Left ventricle myocardium inferior (tissue), 1 donor: ENCODE results near the gene PKP1. TPM values are rescaled to one million over a fixed set of nuclear protein-coding genes. Genes with fewer than 3 reads are reported as not detected.

Experiments
- DNase-seq: peaks from one replicate; pipeline ENCODE4 v3.0.0-alpha.2; 2020
- H3K27ac ChIP-seq: fragments of 200-600 bp; replicated peaks from 2 replicates; pipeline ENCODE4 v1.8.0; 2021
- H3K27me3 ChIP-seq: fragments of 200-600 bp; 2 replicates; pipeline ENCODE4 v1.8.0; 2021; ENCODE audit warnings: low read depth
- H3K36me3 ChIP-seq: fragments of 200-600 bp; 2 replicates; pipeline ENCODE4 v1.8.0; 2021
- H3K4me1 ChIP-seq: fragments of 200-600 bp; 2 replicates; pipeline ENCODE4 v1.8.0; 2021
- H3K4me3 ChIP-seq: fragments of 200-600 bp; 2 replicates; pipeline ENCODE4 v1.8.0; 2021; ENCODE audit warnings: mild to moderate bottlenecking, moderate library complexity
- H3K9me3 ChIP-seq: fragments of 200-600 bp; replicated peaks from 2 replicates; pipeline ENCODE4 v1.8.0; 2021
- CTCF ChIP-seq: fragments of 200-600 bp; IDR thresholded peaks from 2 replicates; pipeline ENCODE4 v1.8.0; 2021; ENCODE audit warnings: antibody characterized with exemption, mild to moderate bottlenecking, borderline replicate concordance
- intact Hi-C: fragments of 100-400 bp; cut with micrococcal nuclease; formaldehyde crosslinking; loops from one replicate; pipeline ENCODE4 v1.11.0; 2022
- total RNA-seq: library from RNA; stranded (reverse); fragmentation: NEBNext Ultra II Directional; extraction: Animal tissue kit (Norgen Biotek cat#: 25700); gene quantifications from one replicate; pipeline ENCODE4 v1.2.1, GENCODE V29; 2021
- donor health status: DM: no; HTN: yes; CAD: no; lungs with severe emphysema.

Gene PKP1
- total RNA-seq, 1 donor from 2014 or later: 0.38 TPM

GRCh38 chr1:201379733-201380242 is 96.5 kb downstream of the PKP1 start:
- peak overlapping the region; percentile 14 for H3K4me3 ChIP-seq
- H3K4me1 ChIP-seq: peaks cover 56% of the 10 kb centered on the region
- H3K9me3 ChIP-seq: no peaks in the 10 kb centered on the region
- intact Hi-C loops: no loop called here
- peaks cover 17% of the 10 kb centered on the region for H3K36me3 ChIP-seq
- no peak for TF ChIP-seq CTCF
- no peak for DNase-seq
- peak overlapping the region; percentile 95 for H3K27ac ChIP-seq
- peaks cover 14% of the 10 kb centered on the region for H3K27me3 ChIP-seq

- Histone ChIP-seq H3K36me3 (peaks cover 3% of the 10 kb centered on the region), H3K4me3 (no peak overlapping the region), H3K27ac (peak overlapping the region; percentile 95), H3K9me3 (no peaks in the 10 kb centered on the region), H3K27me3 (peaks cover 20% of the 10 kb centered on the region), H3K4me1 (peaks cover 58% of the 10 kb centered on the region)
- no peak for DNase-seq
- TF ChIP-seq CTCF: no peak
- intact Hi-C loops: no loop called here
Observed at GRCh38 chr1:201381130-201381529, 97.8 kb downstream of the PKP1 start.

Other genes with a start within 250 kb of the PKP1 start
- not detected for gene CACNA1S, start 171.1 kb upstream of the PKP1 start, total RNA-seq
- not detected for gene ASCL5, start 156.3 kb upstream of the PKP1 start, total RNA-seq
- 25.3 TPM for gene TMEM9, start 129.0 kb upstream of the PKP1 start, total RNA-seq
- gene IGFN1, start 92.7 kb upstream of the PKP1 start, total RNA-seq: not detected
- 8,708 TPM for gene TNNT2, start 94.2 kb downstream of the PKP1 start, total RNA-seq
- 2.0 TPM for gene LAD1, start 115.8 kb downstream of the PKP1 start, total RNA-seq
- 44.2 TPM for gene TNNI1, start 138.2 kb downstream of the PKP1 start, total RNA-seq
- gene PHLDA3, start 185.7 kb downstream of the PKP1 start, total RNA-seq: 21.1 TPM
- 41.0 TPM for gene CSRP1, start 223.6 kb downstream of the PKP1 start, total RNA-seq